ENCODE data around the gene FAM174B. TPM values are rescaled to one million over a fixed set of nuclear protein-coding genes. Genes with fewer than 3 reads are reported as not detected.

The FAM174B gene
- total RNA-seq, 1 donor from 2014 or later: 0.91 TPM

DNA sequence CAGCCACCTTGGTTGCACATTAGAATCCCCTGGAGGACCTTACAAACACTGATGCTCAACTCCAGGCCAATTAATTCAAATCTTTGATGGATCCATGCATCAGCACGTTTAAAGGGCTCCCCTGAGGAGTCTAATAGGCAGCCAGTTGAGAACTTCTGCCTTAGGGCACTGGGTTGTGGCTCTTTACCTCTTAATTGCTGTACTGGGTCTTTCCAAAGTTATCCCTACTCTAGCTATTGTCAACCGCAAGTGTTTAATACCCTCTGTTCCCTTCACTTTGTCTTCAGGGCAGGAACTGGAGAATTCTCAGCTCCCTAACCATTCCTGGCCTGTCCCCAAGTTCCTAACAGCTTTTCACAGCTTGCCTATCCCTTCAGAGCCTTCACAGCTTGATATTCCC lies 15.0 kb upstream of the FAM174B start:
- H3K27me3 Mint-ChIP-seq: peaks cover 25% of the 10 kb centered on the region
- intact Hi-C loops (cut with micrococcal nuclease): no loop called here
- H3K9me3 Mint-ChIP-seq: no peaks in the 10 kb centered on the region
- no peaks in the 10 kb centered on the region for H3K4me1 Mint-ChIP-seq
- H3K27ac Mint-ChIP-seq: no peak overlapping the region
- POLR2A ChIA-PET: no interaction called here
- ATAC-seq (ENCODE audit: low read depth) (no peak), DNase-seq (no peak)
- no peak overlapping the region for H3K4me3 Mint-ChIP-seq
- no peaks in the 10 kb centered on the region for H3K36me3 Mint-ChIP-seq (ENCODE audit: low read depth)
- CTCF ChIA-PET: no interaction called here
- TF ChIP-seq, protein P1, sequence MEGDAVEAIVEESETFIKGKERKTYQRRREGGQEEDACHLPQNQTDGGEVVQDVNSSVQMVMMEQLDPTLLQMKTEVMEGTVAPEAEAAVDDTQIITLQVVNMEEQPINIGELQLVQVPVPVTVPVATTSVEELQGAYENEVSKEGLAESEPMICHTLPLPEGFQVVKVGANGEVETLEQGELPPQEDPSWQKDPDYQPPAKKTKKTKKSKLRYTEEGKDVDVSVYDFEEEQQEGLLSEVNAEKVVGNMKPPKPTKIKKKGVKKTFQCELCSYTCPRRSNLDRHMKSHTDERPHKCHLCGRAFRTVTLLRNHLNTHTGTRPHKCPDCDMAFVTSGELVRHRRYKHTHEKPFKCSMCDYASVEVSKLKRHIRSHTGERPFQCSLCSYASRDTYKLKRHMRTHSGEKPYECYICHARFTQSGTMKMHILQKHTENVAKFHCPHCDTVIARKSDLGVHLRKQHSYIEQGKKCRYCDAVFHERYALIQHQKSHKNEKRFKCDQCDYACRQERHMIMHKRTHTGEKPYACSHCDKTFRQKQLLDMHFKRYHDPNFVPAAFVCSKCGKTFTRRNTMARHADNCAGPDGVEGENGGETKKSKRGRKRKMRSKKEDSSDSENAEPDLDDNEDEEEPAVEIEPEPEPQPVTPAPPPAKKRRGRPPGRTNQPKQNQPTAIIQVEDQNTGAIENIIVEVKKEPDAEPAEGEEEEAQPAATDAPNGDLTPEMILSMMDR (IDR thresholded peaks at IDR 0.05): no peak

DNA sequence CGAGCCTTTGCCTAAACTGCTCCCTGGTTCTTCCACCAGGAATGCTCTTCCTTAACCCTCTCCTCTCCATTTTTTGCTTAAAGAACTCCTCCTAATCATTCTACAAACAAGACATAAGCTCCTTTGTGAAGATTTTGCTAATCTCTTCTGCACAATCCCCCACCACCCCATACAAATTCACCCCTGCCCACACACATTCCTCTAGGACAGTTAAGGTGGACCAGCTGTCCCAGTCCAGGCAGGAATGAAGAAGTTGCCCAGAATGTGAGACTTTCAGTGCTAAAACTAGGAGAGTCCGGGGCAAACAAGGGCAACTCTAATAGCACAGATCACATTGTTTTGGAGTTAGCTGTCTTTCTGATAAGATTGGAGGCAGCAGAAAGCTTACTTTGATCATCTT lies 13.9 kb upstream of the FAM174B start:
- Mint-ChIP-seq H3K4me3 (no peak overlapping the region), H3K36me3 (ENCODE audit: low read depth) (no peaks in the 10 kb centered on the region), H3K27ac (no peak overlapping the region), H3K4me1 (no peaks in the 10 kb centered on the region), H3K9me3 (no peaks in the 10 kb centered on the region), H3K27me3 (peaks cover 19% of the 10 kb centered on the region)
- DNase-seq: no peak
- POLR2A ChIA-PET: no interaction called here
- CTCF ChIA-PET: no interaction called here
- no peak for ATAC-seq (ENCODE audit: low read depth)
- intact Hi-C loops (cut with micrococcal nuclease): no loop called here
- TF ChIP-seq, protein P1 (IDR thresholded peaks at IDR 0.05): no peak

DNA sequence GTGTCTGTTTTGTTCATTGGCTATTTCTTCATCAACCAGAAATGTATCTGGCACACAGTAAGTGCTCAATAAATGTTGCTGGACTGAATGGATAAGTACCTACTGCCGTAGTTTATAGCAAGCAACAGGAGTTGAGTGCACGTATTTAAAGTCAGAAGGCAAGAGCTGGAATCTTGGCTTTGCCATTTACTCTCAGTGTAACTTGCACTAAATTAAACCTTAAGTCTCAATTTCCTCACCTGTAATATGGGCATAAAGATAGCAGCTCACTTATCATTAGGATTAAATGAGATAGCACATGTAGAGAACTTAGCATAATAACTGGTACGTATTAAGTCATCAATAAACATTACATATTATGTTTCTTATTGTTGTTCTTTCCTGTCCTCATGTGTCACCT lies 13.0 kb upstream of the FAM174B start:
- intact Hi-C loops (cut with micrococcal nuclease): no loop called here
- H3K27ac Mint-ChIP-seq: no peak overlapping the region
- no peak for ATAC-seq (ENCODE audit: low read depth)
- H3K4me3 Mint-ChIP-seq: no peak overlapping the region
- H3K36me3 Mint-ChIP-seq (ENCODE audit: low read depth): no peaks in the 10 kb centered on the region
- CTCF ChIA-PET: no interaction called here
- POLR2A ChIA-PET: no interaction called here
- DNase-seq: no peak
- no peaks in the 10 kb centered on the region for H3K9me3 Mint-ChIP-seq
- H3K27me3 Mint-ChIP-seq: peaks cover 17% of the 10 kb centered on the region
- no peaks in the 10 kb centered on the region for H3K4me1 Mint-ChIP-seq
- TF ChIP-seq, protein P1 (IDR thresholded peaks at IDR 0.05): no peak

DNA sequence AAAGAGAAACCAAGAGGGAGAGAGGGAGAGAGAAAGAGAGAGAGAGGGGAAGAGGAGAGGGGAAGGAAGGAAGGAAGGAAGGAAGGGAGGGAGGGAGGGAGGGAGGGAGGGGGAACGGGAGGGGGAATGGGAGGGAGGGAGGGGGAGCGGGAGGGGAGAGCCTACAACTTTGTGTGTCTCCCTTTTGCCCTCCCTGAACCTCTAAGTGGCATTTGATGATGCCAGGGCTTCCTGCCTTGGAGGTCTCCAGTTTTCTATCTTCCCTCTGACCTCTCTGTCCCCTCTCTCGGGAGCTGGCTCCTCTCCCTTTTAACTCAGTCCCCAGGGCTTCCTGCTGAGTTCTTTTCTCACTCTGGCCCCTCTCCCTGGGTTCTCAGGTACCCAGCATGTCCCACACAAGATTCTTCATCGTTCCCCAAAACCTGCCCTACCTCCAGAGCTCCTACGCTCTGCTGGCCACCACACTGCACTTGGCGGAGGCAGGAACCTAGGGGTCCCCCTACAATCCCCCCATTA lies 12.5 kb upstream of the FAM174B start:
- Mint-ChIP-seq H3K27ac (no peak overlapping the region), H3K9me3 (no peaks in the 10 kb centered on the region), H3K4me1 (no peaks in the 10 kb centered on the region), H3K4me3 (no peak overlapping the region), H3K27me3 (peaks cover 14% of the 10 kb centered on the region), H3K36me3 (ENCODE audit: low read depth) (no peaks in the 10 kb centered on the region)
- no peak for DNase-seq
- TF ChIP-seq, protein P1 (IDR thresholded peaks at IDR 0.05): no peak
- intact Hi-C loops (cut with micrococcal nuclease): no loop called here
- CTCF ChIA-PET: no interaction called here
- POLR2A ChIA-PET: no interaction called here
- no peak for ATAC-seq (ENCODE audit: low read depth)

DNA sequence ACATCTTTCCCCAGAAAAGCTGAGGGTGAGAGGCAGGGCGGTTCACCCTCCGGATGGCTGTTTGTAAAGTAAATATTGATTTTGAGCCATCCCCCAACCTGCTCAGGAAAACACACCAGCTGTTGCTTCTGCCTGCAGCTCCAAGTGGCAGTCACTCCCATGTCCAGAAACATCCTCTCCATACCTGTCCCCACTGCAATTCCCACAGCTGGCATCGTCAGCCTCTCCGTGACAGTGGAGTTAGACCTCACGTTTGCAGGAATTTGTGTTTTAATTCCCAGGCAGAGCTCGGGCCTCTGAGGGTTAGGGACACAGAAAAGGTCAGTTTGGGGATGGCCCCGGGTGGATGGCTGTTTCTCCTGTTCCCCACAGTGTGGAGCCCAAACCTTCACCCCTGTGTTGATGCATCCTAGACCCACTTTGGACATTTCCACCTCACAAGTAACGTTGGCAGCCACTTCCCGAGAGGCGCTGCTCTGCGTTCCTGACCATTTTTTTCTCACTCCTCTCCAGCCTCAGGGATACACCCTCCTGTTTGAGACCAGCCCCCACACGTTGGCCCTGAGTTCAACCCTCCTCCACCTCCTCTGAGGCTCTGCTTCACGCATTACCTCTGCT lies 11.8 kb upstream of the FAM174B start:
- no peak for ATAC-seq (ENCODE audit: low read depth)

More for the DNA sequence above, 11.8 kb upstream of the FAM174B start:
- POLR2A ChIA-PET: no interaction called here
- CTCF ChIA-PET: no interaction called here
- no peaks in the 10 kb centered on the region for H3K9me3 Mint-ChIP-seq
- H3K27ac Mint-ChIP-seq: no peak overlapping the region
- no peak for DNase-seq
- no peak overlapping the region for H3K4me3 Mint-ChIP-seq
- H3K4me1 Mint-ChIP-seq: no peaks in the 10 kb centered on the region
- H3K36me3 Mint-ChIP-seq (ENCODE audit: low read depth): no peaks in the 10 kb centered on the region
- H3K27me3 Mint-ChIP-seq: peaks cover 14% of the 10 kb centered on the region
- TF ChIP-seq, protein P1 (IDR thresholded peaks at IDR 0.05): no peak
- intact Hi-C loops (cut with micrococcal nuclease): no loop called here

Measured in activated B cell treated with CpG ODN at 0.5 μM for 24 hours (primary cell).